A549 (cell line): Measurements from ENCODE around the gene CACNG7. TPM values are rescaled to one million over a fixed set of nuclear protein-coding genes. Genes with fewer than 3 reads are reported as not detected.
A peak's percentile ranks its signal among the peaks of the same experiment; 100 is the strongest.

ENCODE experiments used
- ATAC-seq, 2 experiments: fragments of 200-7000 bp in 1 of 2; fragments of >200 bp in 1 of 2; cut with Nextera tagmentation in 1 of 2; cut with Tn5 transposase in 1 of 2; 3 replicates each; pipeline versions ENCODE4 v1.8.0 to v1.9.1; 2018 to 2020; ENCODE audit warnings: mild to moderate bottlenecking in 1 of 2, moderate library complexity in 1 of 2
- CTCF ChIA-PET: fragments of 300-600 bp; sonication (Branson Sonifier 250); formaldehyde crosslinking; extraction: SDS; loops from one replicate; lab custom pipeline; 2021; ENCODE audit warnings: antibody characterized with exemption, inconsistent platforms; lab: Yijun Ruan, JAX
- POLR2A ChIA-PET: fragments of 350-600 bp; formaldehyde crosslinking; extraction: SDS; loops from one replicate; lab custom pipeline; 2021; ENCODE audit warnings: antibody characterized with exemption, inconsistent platforms; lab: Yijun Ruan, JAX
- DNase-seq, 2 experiments: peaks; one replicate each; pipeline versions ENCODE4 v3.0.0 to v3.0.0-alpha.2; 2011 to 2016; ENCODE audit warnings: low read depth in 1 of 2, low spot score in 1 of 2
- FAIRE-seq: peaks from 2 replicates; lab custom pipeline; 2011; peaks lifted over from hg19 to GRCh38; lab: Jason Lieb, UNC
- H3K27ac ChIP-seq, 2 experiments: fragments of >200 bp; sonication (Bioruptor Twin); formaldehyde crosslinking; 3 replicates each; pipeline ENCODE4 v1.5.1; 2016 to 2017
- H3K4me1 ChIP-seq: fragments of >200 bp; sonication (Bioruptor Twin); formaldehyde crosslinking; 3 replicates; pipeline ENCODE4 v1.6.1; 2016
- H3K4me2 ChIP-seq: fragments of >200 bp; sonication (Bioruptor Twin); formaldehyde crosslinking; 3 replicates; pipeline ENCODE4 v1.6.1; 2016
- H3K4me3 ChIP-seq: fragments of >200 bp; sonication (Bioruptor Twin); formaldehyde crosslinking; 3 replicates; pipeline ENCODE4 v1.5.1; 2016
- H3K9me3 ChIP-seq: fragments of >200 bp; sonication (Bioruptor Twin); formaldehyde crosslinking; 3 replicates; pipeline ENCODE4 v1.6.1; 2016
- BHLHE40 ChIP-seq: IDR thresholded peaks from 2 replicates; pipeline ENCODE4 v1.6.1; 2012; ENCODE audit warnings: low read depth, low read length, inconsistent platforms
- CEBPB ChIP-seq, 2 experiments: fragments of >200 bp in 1 of 2; sonication (Bioruptor Twin) in 1 of 2; formaldehyde crosslinking in 1 of 2; IDR thresholded peaks; 2 replicates each; pipeline ENCODE4 v1.6.1; 2012 to 2016
- CHD2 ChIP-seq: fragments of 150-350 bp; IDR thresholded peaks from 2 replicates; pipeline ENCODE4 v1.6.1; 2014; ENCODE audit warnings: low read length; ENCODE audit not compliant: partially characterized antibody
- CHD4 ChIP-seq: fragments of 200-600 bp; sonication (generic); IDR thresholded peaks from 2 replicates; pipeline ENCODE4 v1.6.1; 2016; ENCODE audit warnings: antibody characterized with exemption, mild to moderate bottlenecking, borderline replicate concordance
- EHMT2 ChIP-seq: fragments of 200-600 bp; sonication (generic); IDR thresholded peaks from 2 replicates; pipeline ENCODE4 v1.6.1; 2016; ENCODE audit warnings: antibody characterized with exemption, low read depth, mild to moderate bottlenecking, moderate library complexity
- FOSL2 ChIP-seq, 2 experiments: fragments of 450-650 bp in 1 of 2; fragments of >200 bp in 1 of 2; sonication (Bioruptor Twin) in 1 of 2; formaldehyde crosslinking; IDR thresholded peaks; 2 replicates each; pipeline versions ENCODE4 v1.5.0 to v1.6.1; 2016 to 2020; ENCODE audit warnings: mild to moderate bottlenecking in 1 of 2, moderate library complexity in 1 of 2
- GATA3 ChIP-seq: IDR thresholded peaks from 2 replicates; pipeline ENCODE4 v1.6.1; 2012; ENCODE audit warnings: borderline replicate concordance
- HMGXB4 ChIP-seq: fragments of 250-450 bp; sonication (Bioruptor Pico); IDR thresholded peaks from 2 replicates; pipeline ENCODE4 v1.5.0; 2021; ENCODE audit warnings: mild to moderate bottlenecking, moderate library complexity, borderline replicate concordance
- HOXB13 ChIP-seq: fragments of 250-450 bp; sonication (Bioruptor Pico); IDR thresholded peaks from 2 replicates; pipeline ENCODE4 v1.5.0; 2020; ENCODE audit warnings: low read depth, mild to moderate bottlenecking, moderate library complexity
- JUN ChIP-seq, 2 experiments: fragments of >200 bp; sonication (Bioruptor Twin); formaldehyde crosslinking; IDR thresholded peaks; 2 replicates in 1 of 2; 3 replicates in 1 of 2; pipeline ENCODE4 v1.6.1; 2016 to 2017
- JUNB ChIP-seq: fragments of >200 bp; sonication (Bioruptor Twin); formaldehyde crosslinking; IDR thresholded peaks from 2 replicates; pipeline ENCODE4 v1.6.1; 2016
- NPAS2 ChIP-seq: fragments of 250-450 bp; sonication (Bioruptor Pico); IDR thresholded peaks from 2 replicates; pipeline ENCODE4 v1.8.0; 2022; ENCODE audit warnings: mild to moderate bottlenecking, moderate library complexity, borderline replicate concordance
- RAD21 ChIP-seq, 2 experiments: fragments of >200 bp in 1 of 2; sonication (Bioruptor Twin) in 1 of 2; formaldehyde crosslinking in 1 of 2; IDR thresholded peaks in 1 of 2; conservative IDR thresholded peaks in 1 of 2; 2 replicates in 1 of 2; 3 replicates in 1 of 2; pipeline ENCODE4 v1.6.1; 2012 to 2018; ENCODE audit warnings: inconsistent platforms in 1 of 2
- RCOR1 ChIP-seq: fragments of 150-350 bp; IDR thresholded peaks from 2 replicates; pipeline ENCODE4 v1.6.1; 2014; ENCODE audit warnings: antibody characterized with exemption, low read length, low read depth
- RFX5 ChIP-seq: fragments of 450-650 bp; IDR thresholded peaks from 2 replicates; pipeline ENCODE4 v1.7.1; 2014; ENCODE audit warnings: antibody characterized with exemption, mild to moderate bottlenecking, moderate library complexity
- SMC3 ChIP-seq: fragments of >200 bp; sonication (Bioruptor Twin); formaldehyde crosslinking; IDR thresholded peaks from 3 replicates; pipeline ENCODE4 v1.6.1; 2018; ENCODE audit warnings: inconsistent platforms
- USF2 ChIP-seq: fragments of 450-650 bp; IDR thresholded peaks from 2 replicates; pipeline ENCODE4 v1.6.1; 2014; ENCODE audit warnings: antibody characterized with exemption
- ZC3H11A ChIP-seq: fragments of 450-650 bp; IDR thresholded peaks from 2 replicates; pipeline ENCODE4 v1.6.1; 2014; ENCODE audit warnings: antibody characterized with exemption, mild to moderate bottlenecking
- ZFP36 ChIP-seq: fragments of 450-650 bp; IDR thresholded peaks from 2 replicates; pipeline ENCODE4 v1.6.1; 2014; ENCODE audit warnings: borderline replicate concordance; ENCODE audit not compliant: partially characterized antibody
- ZSCAN20 ChIP-seq: fragments of 250-450 bp; sonication (Bioruptor Pico); IDR thresholded peaks from 2 replicates; pipeline ENCODE4 v1.8.0; 2022; ENCODE audit warnings: mild to moderate bottlenecking, moderate library complexity
- WGBS: methylation state at CpG from one replicate; pipeline ENCODE4 v1.1.6; 2017; ENCODE audit errors: missing lambda C conversion rate; 5-methylcytosine and 5-hydroxymethylcytosine counted together
- polyA plus RNA-seq, 4 experiments: library from polyadenylated mRNA; depleted of rRNA in 3 of 4; stranded (reverse); fragments of >200 nt; fragmentation: RNase III in 1 of 4; extraction: RNeasy Plus Mini Kit Qiagen cat#74134 plus additional on column Dnase treatment in 1 of 4; gene quantifications; 2 replicates in 3 of 4; 3 replicates in 1 of 4; pipeline ENCODE4 v1.2.3, GENCODE V29; 2011 to 2017
- TF ChIP-seq, protein P1 (sequence below): fragments of 150-350 bp; IDR thresholded peaks from 2 replicates; pipeline ENCODE4 v1.6.1; 2014; ENCODE audit warnings: low read depth, mild to moderate bottlenecking, low read length
- TF ChIP-seq, protein P2 (sequence below): IDR thresholded peaks from 2 replicates; pipeline ENCODE4 v1.6.1; 2012

The CACNG7 gene
- polyA plus RNA-seq, 2 of the 4 experiments (the other 2 are of a cell fraction) = 7.6 to 11.5 TPM

GRCh38 chr19:53982001-53982451, 72.9 kb downstream of the CACNG7 start (continued):
- TF ChIP-seq HMGXB4 (CRISPR knock-in tag) (no peak), CEBPB (IDR thresholded peaks at IDR 0.05) (no peak), JUNB (no peak), NPAS2 (no peak; the same call in 1 of the 2 replicates), EHMT2 (no peak), ZFP36 (no peak), RAD21 (conservative IDR thresholded peaks at IDR 0.05 in 1 of 2, IDR thresholded peaks at IDR 0.05 in 1 of 2) (no peak), CHD4 (no peak), ZSCAN20 (CRISPR knock-in tag) (no peak), SMC3 (no peak), FOSL2 (IDR thresholded peaks at IDR 0.05) (no peak), FOSL2 (CRISPR knock-in tag; IDR thresholded peaks at IDR 0.05) (0 out of 2 replicates have a peak, but pooled peaks have one; percentile 21), USF2 (no peak)
- TF ChIP-seq, protein P1, sequence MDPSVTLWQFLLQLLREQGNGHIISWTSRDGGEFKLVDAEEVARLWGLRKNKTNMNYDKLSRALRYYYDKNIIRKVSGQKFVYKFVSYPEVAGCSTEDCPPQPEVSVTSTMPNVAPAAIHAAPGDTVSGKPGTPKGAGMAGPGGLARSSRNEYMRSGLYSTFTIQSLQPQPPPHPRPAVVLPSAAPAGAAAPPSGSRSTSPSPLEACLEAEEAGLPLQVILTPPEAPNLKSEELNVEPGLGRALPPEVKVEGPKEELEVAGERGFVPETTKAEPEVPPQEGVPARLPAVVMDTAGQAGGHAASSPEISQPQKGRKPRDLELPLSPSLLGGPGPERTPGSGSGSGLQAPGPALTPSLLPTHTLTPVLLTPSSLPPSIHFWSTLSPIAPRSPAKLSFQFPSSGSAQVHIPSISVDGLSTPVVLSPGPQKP = no peak

- Histone ChIP-seq H3K4me3 (peak overlapping the region; percentile 69), H3K4me1 (peaks cover 22% of the 10 kb centered on the region), H3K9me3 (no peaks in the 10 kb centered on the region), H3K27ac (peak overlapping the region; percentile 84 to 97), H3K4me2 (peak overlapping the region; percentile 84)
- ATAC-seq (no peak), DNase-seq (peak; percentile 64 to 79), FAIRE-seq (no peak)
- no CpG with 5 or more reads among the region's 61 CpGs for WGBS
- CTCF ChIA-PET = interaction anchor here (0.6 to 3.1 kb wide), 3 partner anchors 41 to 114 kb away, joined by 3 to 59 read pairs (median 14); no protein-coding TSS in a partner anchor
- TF ChIP-seq HOXB13 (CRISPR knock-in tag) = no peak
- TF ChIP-seq SMC3 = peak; percentile 32; the same call in 2 of the 3 replicates
- no peak for TF ChIP-seq RAD21 (conservative IDR thresholded peaks at IDR 0.05 in 1 of 2, IDR thresholded peaks at IDR 0.05 in 1 of 2)
- TF ChIP-seq, protein P2, sequence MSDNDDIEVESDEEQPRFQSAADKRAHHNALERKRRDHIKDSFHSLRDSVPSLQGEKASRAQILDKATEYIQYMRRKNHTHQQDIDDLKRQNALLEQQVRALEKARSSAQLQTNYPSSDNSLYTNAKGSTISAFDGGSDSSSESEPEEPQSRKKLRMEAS = no peak
- TF ChIP-seq CHD2 = no peak
- TF ChIP-seq GATA3 = no peak
- no peak for TF ChIP-seq RFX5
- no peak for TF ChIP-seq RCOR1
- TF ChIP-seq BHLHE40 = no peak
- no peak for TF ChIP-seq NPAS2
- no peak for TF ChIP-seq ZC3H11A
- no peak for TF ChIP-seq FOSL2 (IDR thresholded peaks at IDR 0.05)
- TF ChIP-seq FOSL2 (CRISPR knock-in tag; IDR thresholded peaks at IDR 0.05) = no peak
- TF ChIP-seq JUN (IDR thresholded peaks at IDR 0.05) = 0 out of 5 replicates have a peak, but pooled peaks of 1 of the 2 experiments have one; percentile 50
- POLR2A ChIA-PET = no interaction called here
These were observed 73.5 kb downstream of the CACNG7 start for GRCh38 chr19:53982611-53983010.
